ENCODE data around the gene SUN1.

DNA sequence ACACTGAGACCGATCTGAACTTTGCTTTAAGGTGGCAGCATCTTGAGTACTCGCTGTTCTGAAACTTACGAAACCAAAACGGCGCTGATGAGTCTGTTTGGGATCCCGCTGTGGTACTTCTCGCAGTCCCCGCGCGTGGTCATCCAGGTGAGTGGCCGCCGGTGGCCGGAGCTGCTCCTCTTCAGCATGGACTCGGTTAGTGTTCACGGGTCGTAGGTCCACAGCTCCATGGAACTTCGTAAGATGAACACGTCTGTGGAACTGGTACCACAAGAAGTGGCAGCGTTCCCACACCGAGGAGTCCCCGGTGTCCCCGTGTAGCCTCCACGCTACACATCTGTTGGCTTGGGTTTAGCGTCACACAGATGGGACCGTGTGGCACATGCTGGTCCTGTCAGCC is 33.6 kb downstream of the SUN1 start:
- TF ChIP-seq CREM (IDR thresholded peaks at IDR 0.05; ENCODE audit: low read depth) = no peak
- TF ChIP-seq ZNF668 (CRISPR knock-in tag; IDR thresholded peaks at IDR 0.05) = no peak
- no peak for TF ChIP-seq SAFB2 (IDR thresholded peaks at IDR 0.05; ENCODE audit: borderline replicate concordance, low read depth, low read length, severe bottlenecking)
